H1 (cell line): ENCODE measurements around the gene SEMA3A. TPM values are rescaled to one million over a fixed set of nuclear protein-coding genes. Genes with fewer than 3 reads are reported as not detected.

ENCODE experiments used
- CTCF ChIA-PET: fragments of 300-600 bp; sonication (Branson Sonifier 250); formaldehyde crosslinking; loops from one replicate; lab custom pipeline; 2021; ENCODE audit not compliant: partially characterized antibody; lab: Charles Lee
- POLR2A ChIA-PET: fragments of 300-600 bp; sonication (Branson Sonifier 250); formaldehyde crosslinking; loops from one replicate; lab custom pipeline; 2021; ENCODE audit warnings: inconsistent platforms; ENCODE audit not compliant: partially characterized antibody; lab: Charles Lee
- DNase-seq, 2 experiments: peaks; one replicate each; pipeline versions ENCODE4 v3.0.0 to v3.0.0-alpha.2; 2010 to 2022; ENCODE audit warnings: low spot score in 2 of 2, low read depth in 1 of 2, mixed read lengths in 1 of 2
- FAIRE-seq: peaks from 2 replicates; lab custom pipeline; 2011; peaks lifted over from hg19 to GRCh38; lab: Jason Lieb, UNC
- H2AFZ ChIP-seq: 2 replicates; pipeline ENCODE4 v1.8.1; 2012; ENCODE audit warnings: low read length, inconsistent platforms
- H2AK5ac ChIP-seq: 2 replicates; pipeline ENCODE4 v1.6.1; 2013; ENCODE audit warnings: low read depth, low read length
- H2BK120ac ChIP-seq: replicated peaks from 2 replicates; pipeline ENCODE3; 2013; ENCODE audit warnings: low read depth, low read length, inconsistent platforms
- H2BK12ac ChIP-seq: 2 replicates; pipeline ENCODE4 v1.6.1; 2013; ENCODE audit warnings: low read depth, low read length
- H2BK15ac ChIP-seq: 2 replicates; pipeline ENCODE4 v1.6.1; 2013; ENCODE audit warnings: low read length
- H2BK20ac ChIP-seq: 2 replicates; pipeline ENCODE4 v1.6.1; 2013; ENCODE audit warnings: low read length
- H2BK5ac ChIP-seq: 2 replicates; pipeline ENCODE4 v1.6.1; 2013; ENCODE audit warnings: low read depth, low read length
- H3K14ac ChIP-seq: 2 replicates; pipeline ENCODE4 v1.6.1; 2013; ENCODE audit warnings: inconsistent platforms; ENCODE audit not compliant: insufficient read length
- H3K18ac ChIP-seq: 2 replicates; pipeline ENCODE4 v1.6.1; 2013; ENCODE audit warnings: low read length; ENCODE audit errors: extremely low read depth
- H3K23ac ChIP-seq: 2 replicates; pipeline ENCODE4 v1.6.1; 2013; ENCODE audit warnings: inconsistent platforms; ENCODE audit not compliant: insufficient read length
- H3K23me2 ChIP-seq: 2 replicates; pipeline ENCODE4 v1.6.1; 2013; ENCODE audit warnings: low read depth, low read length
- H3K27ac ChIP-seq: 2 replicates; pipeline ENCODE4 v1.6.1; 2011; ENCODE audit warnings: low read depth, low read length, inconsistent platforms
- H3K27me3 ChIP-seq, 4 experiments: replicated peaks in 1 of 4; 1 replicate in 1 of 4; 2 replicates in 3 of 4; pipeline versions ENCODE4 v1.6.1 to v1.8.1; 2011 to 2013; ENCODE audit warnings: low read length in 3 of 4, mild to moderate bottlenecking in 3 of 4, inconsistent platforms in 2 of 4, mixed read lengths in 2 of 4, moderate library complexity in 1 of 4; ENCODE audit not compliant: control insufficient read depth in 3 of 4, insufficient read depth in 3 of 4; ENCODE audit errors: extremely low read depth in 1 of 4
- H3K36me3 ChIP-seq, 4 experiments: 2 replicates each; pipeline versions ENCODE4 v1.6.1 to v1.8.1; 2011 to 2013; ENCODE audit warnings: mild to moderate bottlenecking in 4 of 4, low read length in 3 of 4, moderate library complexity in 2 of 4, control low read depth in 1 of 4, inconsistent platforms in 1 of 4; ENCODE audit not compliant: insufficient read depth in 4 of 4, control insufficient read depth in 2 of 4
- H3K4ac ChIP-seq: replicated peaks from 2 replicates; pipeline ENCODE3; 2013; ENCODE audit warnings: low read length, low read depth, mixed read lengths, inconsistent platforms; ENCODE audit not compliant: insufficient read length
- H3K4me1 ChIP-seq, 4 experiments: replicated peaks in 1 of 4; 1 replicate in 1 of 4; 2 replicates in 3 of 4; pipeline versions ENCODE4 v1.6.1 to v1.8.1; 2011 to 2013; ENCODE audit warnings: low read length in 3 of 4, inconsistent platforms in 2 of 4, mixed read lengths in 1 of 4; ENCODE audit not compliant: insufficient read depth in 4 of 4, control insufficient read depth in 3 of 4
- H3K4me2 ChIP-seq, 2 experiments: 2 replicates each; pipeline versions ENCODE4 v1.6.1 to v1.8.1; 2011 to 2013; ENCODE audit warnings: low read depth in 2 of 2, low read length in 2 of 2, control low read depth in 1 of 2, inconsistent platforms in 1 of 2, mild to moderate bottlenecking in 1 of 2; ENCODE audit not compliant: insufficient read depth in 1 of 2
- H3K4me3 ChIP-seq, 4 experiments: fragments of 200-600, 300-600 bp in 1 of 4; sonication (generic), shearing (Covaris generic), sonication (Bioruptor Twin) in 1 of 4; 2 replicates each; pipeline versions ENCODE4 v1.5.1 to v1.8.1; 2011 to 2016; ENCODE audit warnings: low read length in 4 of 4, low read depth in 3 of 4, control low read depth in 2 of 4, inconsistent platforms in 2 of 4, mild to moderate bottlenecking in 2 of 4, mixed read lengths in 1 of 4, moderate library complexity in 1 of 4; ENCODE audit not compliant: insufficient read depth in 2 of 4; ENCODE audit errors: extremely low read depth in 1 of 4
- H3K56ac ChIP-seq: replicated peaks from 2 replicates; pipeline ENCODE3; 2013; ENCODE audit warnings: low read depth, mild to moderate bottlenecking, mixed read lengths, low read length, inconsistent platforms; ENCODE audit not compliant: insufficient read length
- H3K79me1 ChIP-seq: 2 replicates; pipeline ENCODE4 v1.6.1; 2013; ENCODE audit warnings: low read depth, low read length, control low read depth
- H3K79me2 ChIP-seq, 2 experiments: 2 replicates each; pipeline versions ENCODE4 v1.6.1 to v1.8.1; 2012 to 2013; ENCODE audit warnings: low read length in 2 of 2, mild to moderate bottlenecking in 2 of 2, inconsistent platforms in 1 of 2; ENCODE audit not compliant: insufficient read depth in 2 of 2, control insufficient read depth in 1 of 2
- H3K9ac ChIP-seq, 4 experiments: replicated peaks in 1 of 4; 1 replicate in 1 of 4; 2 replicates in 3 of 4; pipeline versions ENCODE4 v1.6.1 to v1.8.1; 2011 to 2013; ENCODE audit warnings: low read depth in 3 of 4, low read length in 3 of 4, control low read depth in 2 of 4, mild to moderate bottlenecking in 2 of 4, moderate library complexity in 2 of 4, inconsistent platforms in 1 of 4; ENCODE audit errors: extremely low read depth in 1 of 4
- H3K9me3 ChIP-seq, 2 experiments: 2 replicates each; pipeline versions ENCODE4 v1.6.1 to v1.8.1; 2012 to 2013; ENCODE audit warnings: mild to moderate bottlenecking in 2 of 2, moderate library complexity in 2 of 2, control low read depth in 1 of 2, inconsistent platforms in 1 of 2, low read depth in 1 of 2, low read length in 1 of 2, mixed read lengths in 1 of 2; ENCODE audit not compliant: insufficient read depth in 2 of 2
- H4K20me1 ChIP-seq, 2 experiments: replicated peaks in 1 of 2; 2 replicates each; pipeline versions ENCODE3 to v1.8.1; 2011 to 2013; ENCODE audit warnings: inconsistent platforms in 2 of 2, low read length in 2 of 2, mild to moderate bottlenecking in 1 of 2; ENCODE audit not compliant: insufficient read depth in 2 of 2, control insufficient read depth in 1 of 2
- H4K5ac ChIP-seq: 2 replicates; pipeline ENCODE4 v1.6.1; 2013; ENCODE audit warnings: low read length, low read depth, mixed read lengths, inconsistent platforms; ENCODE audit not compliant: insufficient read length
- H4K8ac ChIP-seq: 2 replicates; pipeline ENCODE4 v1.8.0; 2013; ENCODE audit warnings: mild to moderate bottlenecking, moderate library complexity, low read length, inconsistent platforms; ENCODE audit not compliant: insufficient read depth; ENCODE audit errors: extremely low read depth
- H4K91ac ChIP-seq: replicated peaks from 2 replicates; pipeline ENCODE3; 2013; ENCODE audit warnings: low read length, mixed read lengths, inconsistent platforms; ENCODE audit not compliant: insufficient read length
- BRCA1 ChIP-seq: IDR thresholded peaks from 2 replicates; pipeline ENCODE4 v1.6.1; 2012; ENCODE audit warnings: low read depth, low read length, improper control_type of control experiment
- CBX5 ChIP-seq: fragments of 300-800, 300-1000 bp; sonication (generic); IDR thresholded peaks from 2 replicates; pipeline ENCODE4 v1.7.1; 2016; ENCODE audit warnings: antibody characterized with exemption, low read length, low read depth
- EP300 ChIP-seq, 2 experiments: IDR thresholded peaks; 1 replicate in 1 of 2; 2 replicates in 1 of 2; pipeline ENCODE4 v1.6.1; 2011 to 2012; ENCODE audit warnings: low read depth in 2 of 2, low read length in 2 of 2, mild to moderate bottlenecking in 2 of 2, borderline replicate concordance in 1 of 2, inconsistent platforms in 1 of 2, moderate library complexity in 1 of 2
- GABPA ChIP-seq: IDR thresholded peaks from 2 replicates; pipeline ENCODE4 v1.6.1; 2011; ENCODE audit warnings: mild to moderate bottlenecking, low read length, moderate library complexity, borderline replicate concordance; ENCODE audit not compliant: insufficient read depth
- JUN ChIP-seq: IDR thresholded peaks from 2 replicates; pipeline ENCODE4 v1.6.1; 2011; ENCODE audit warnings: low read depth, mild to moderate bottlenecking, improper control_type of control experiment, low read length
- PHF8 ChIP-seq: fragments of 200-600 bp; sonication (generic); conservative IDR thresholded peaks from 2 replicates; pipeline ENCODE4 v1.7.1; 2012; ENCODE audit warnings: low read depth, mild to moderate bottlenecking, inconsistent platforms, low read length, moderate library complexity
- POLR2A ChIP-seq, 2 experiments: IDR thresholded peaks; 1 replicate in 1 of 2; 2 replicates in 1 of 2; pipeline ENCODE4 v1.6.1; 2011; ENCODE audit warnings: low read depth in 2 of 2, low read length in 2 of 2, mild to moderate bottlenecking in 2 of 2; ENCODE audit errors: control extremely low read depth in 1 of 2
- SAP30 ChIP-seq: fragments of 300-600 bp; sonication (generic); IDR thresholded peaks from 2 replicates; pipeline ENCODE4 v1.7.1; 2012; ENCODE audit warnings: low read length, moderate library complexity, mild to moderate bottlenecking, inconsistent platforms; ENCODE audit not compliant: insufficient read depth, insufficient replicate concordance
- SUZ12 ChIP-seq: fragments of 200-600 bp; sonication (generic); IDR thresholded peaks from 2 replicates; pipeline ENCODE4 v1.6.1; 2012; ENCODE audit warnings: mild to moderate bottlenecking, inconsistent platforms, low read length, moderate library complexity, mixed read lengths
- WGBS, 2 experiments: shearing (Covaris generic) in 1 of 2; methylation state at CpG; one replicate each; pipeline versions ENCODE4 v1.1.6 to v1.1.7; 2013 to 2015; ENCODE audit warnings: low lambda C conversion rate in 2 of 2, mixed read lengths in 2 of 2, inconsistent platforms in 1 of 2, low coverage in 1 of 2, missing lambda C conversion rate in 1 of 2; ENCODE audit not compliant: insufficient replicate concordance in 2 of 2, insufficient coverage in 1 of 2, insufficient read length in 1 of 2; ENCODE audit errors: extremely low coverage in 1 of 2, missing lambda C conversion rate in 1 of 2; 5-methylcytosine and 5-hydroxymethylcytosine counted together
- polyA plus RNA-seq, 7 experiments: library from polyadenylated mRNA; depleted of rRNA in 3 of 7; stranded (reverse) in 5 of 7; unstranded in 2 of 7; fragments of >200 nt in 5 of 7; fragments of 200-250 nt in 2 of 7; gene quantifications; 1 replicate in 5 of 7; 2 replicates in 1 of 7; 4 replicates in 1 of 7; pipeline versions ENCODE4 v1.2.1 to v1.2.3, GENCODE V29; 2011 to 2013; ENCODE audit warnings: missing spikeins in 2 of 7, mixed read lengths in 2 of 7
- total RNA-seq: library from RNA; stranded (reverse); fragmentation: NEBNext Ultra II Directional; extraction: Animal tissue kit (Norgen Biotek cat#: 25700); gene quantifications from 2 replicates; pipeline ENCODE4 v1.2.1, GENCODE V29; 2021
- TF ChIP-seq, protein P1 (sequence below): IDR thresholded peaks from 2 replicates; pipeline ENCODE4 v1.6.1; 2012; ENCODE audit warnings: low read length, inconsistent platforms
- TF ChIP-seq, protein P2 (sequence below): IDR thresholded peaks from 2 replicates; pipeline ENCODE4 v1.6.1; 2011; ENCODE audit warnings: low read depth, mild to moderate bottlenecking, low read length; ENCODE audit not compliant: insufficient read depth

Gene SEMA3A
- total and polyA plus RNA-seq, 2 of the 8 experiments (the other 6 are each of a cell fraction or from before 2014, with no cell fraction given) = 8.1 to 45.9 TPM

DNA sequence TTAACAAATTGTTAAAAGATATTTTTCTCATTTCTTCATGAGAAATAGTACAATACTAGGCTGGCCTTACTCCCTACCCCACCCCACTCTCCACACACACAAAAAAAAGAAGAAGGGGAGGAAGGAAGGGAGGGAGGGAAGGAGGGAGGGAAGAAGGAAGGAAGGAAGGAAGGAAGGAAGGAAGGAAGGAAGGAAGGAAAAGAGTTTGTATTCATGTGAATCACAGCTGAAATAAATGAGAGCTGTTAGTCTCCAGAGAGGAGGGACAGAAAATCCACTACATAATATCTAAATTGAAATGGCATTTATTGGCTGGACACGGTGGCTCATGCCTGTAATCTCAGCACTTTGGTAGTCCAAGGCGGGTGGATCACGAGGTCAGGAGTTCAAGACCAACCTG, 57.8 kb downstream of the SEMA3A start:
- Histone ChIP-seq H3K4ac (no peak overlapping the region), H2BK5ac (no peak overlapping the region), H3K79me1 (no peaks in the 10 kb centered on the region), H3K27ac (no peak overlapping the region), H3K4me2 (no peak overlapping the region), H3K23ac (no peak overlapping the region), H4K20me1 (no peaks in the 10 kb centered on the region), H3K4me3 (no peak overlapping the region), H3K9ac (no peak overlapping the region), H2BK12ac (no peak overlapping the region), H2AK5ac (no peak overlapping the region; the same call in 1 of the 2 replicates), H3K27me3 (no peaks in the 10 kb centered on the region), H4K91ac (no peak overlapping the region), H3K14ac (no peak overlapping the region), H3K79me2 (peaks cover 0 to 41% of the 10 kb centered on the region in 2 experiments; a peak in 3 of 4 replicates), H3K23me2 (no peaks in the 10 kb centered on the region), H4K5ac (no peak overlapping the region), H3K9me3 (no peaks in the 10 kb centered on the region), H2AFZ (no peak overlapping the region), H4K8ac (no peak overlapping the region), H2BK120ac (no peak overlapping the region), H2BK15ac (no peak overlapping the region), H3K18ac (no peak overlapping the region), H2BK20ac (no peak overlapping the region), H3K4me1 (peaks cover 0 to 3% (median 0%) of the 10 kb centered on the region in 4 experiments; a peak in 2 of 7 replicates), H3K56ac (no peak overlapping the region), H3K36me3 (peaks cover 0 to 5% (median 0%) of the 10 kb centered on the region in 4 experiments; a peak in 1 of 8 replicates)
- FAIRE-seq (no peak), DNase-seq (no peak)
- 95% methylated on average over 3 of the region's 3 CpGs; no CpG with 5 or more reads in 1 of the 2 experiments for WGBS, 2 experiments
- CTCF ChIA-PET = interaction anchor here (0.6 to 0.7 kb wide), 2 partner anchors 107 to 141 kb away, joined by 3 read pairs; no protein-coding TSS in a partner anchor
- POLR2A ChIA-PET = interaction anchor here (1.1 kb wide), 1 partner anchor 11 kb away, joined by 4 read pairs; no protein-coding TSS in a partner anchor
- no peak for TF ChIP-seq CBX5
- TF ChIP-seq GABPA = no peak
- no peak for TF ChIP-seq BRCA1
- no peak for TF ChIP-seq SUZ12
- no peak for TF ChIP-seq POLR2A (IDR thresholded peaks at IDR 0.05; ENCODE audit: control extremely low read depth in 1 of 2, low read depth in 2 of 2, low read length in 2 of 2)
- TF ChIP-seq PHF8 = no peak
- TF ChIP-seq, protein P1, sequence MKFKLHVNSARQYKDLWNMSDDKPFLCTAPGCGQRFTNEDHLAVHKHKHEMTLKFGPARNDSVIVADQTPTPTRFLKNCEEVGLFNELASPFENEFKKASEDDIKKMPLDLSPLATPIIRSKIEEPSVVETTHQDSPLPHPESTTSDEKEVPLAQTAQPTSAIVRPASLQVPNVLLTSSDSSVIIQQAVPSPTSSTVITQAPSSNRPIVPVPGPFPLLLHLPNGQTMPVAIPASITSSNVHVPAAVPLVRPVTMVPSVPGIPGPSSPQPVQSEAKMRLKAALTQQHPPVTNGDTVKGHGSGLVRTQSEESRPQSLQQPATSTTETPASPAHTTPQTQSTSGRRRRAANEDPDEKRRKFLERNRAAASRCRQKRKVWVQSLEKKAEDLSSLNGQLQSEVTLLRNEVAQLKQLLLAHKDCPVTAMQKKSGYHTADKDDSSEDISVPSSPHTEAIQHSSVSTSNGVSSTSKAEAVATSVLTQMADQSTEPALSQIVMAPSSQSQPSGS = no peak
- TF ChIP-seq JUN = no peak
- TF ChIP-seq EP300 (IDR thresholded peaks at IDR 0.05; ENCODE audit: borderline replicate concordance in 1 of 2, low read depth in 2 of 2, low read length in 2 of 2) = no peak
- TF ChIP-seq, protein P2, sequence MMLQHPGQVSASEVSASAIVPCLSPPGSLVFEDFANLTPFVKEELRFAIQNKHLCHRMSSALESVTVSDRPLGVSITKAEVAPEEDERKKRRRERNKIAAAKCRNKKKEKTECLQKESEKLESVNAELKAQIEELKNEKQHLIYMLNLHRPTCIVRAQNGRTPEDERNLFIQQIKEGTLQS = no peak
- no peak for TF ChIP-seq SAP30
